ENCODE results near the gene CACNA2D2.
A peak's percentile ranks its signal among the peaks of the same experiment; 100 is the strongest.
"Not testable (repeated sequence)": the region's sequence is repeated elsewhere in the genome, so short reads cannot be mapped to it uniquely, and the experiment has no call there.

CACNA2D2 gene

DNA sequence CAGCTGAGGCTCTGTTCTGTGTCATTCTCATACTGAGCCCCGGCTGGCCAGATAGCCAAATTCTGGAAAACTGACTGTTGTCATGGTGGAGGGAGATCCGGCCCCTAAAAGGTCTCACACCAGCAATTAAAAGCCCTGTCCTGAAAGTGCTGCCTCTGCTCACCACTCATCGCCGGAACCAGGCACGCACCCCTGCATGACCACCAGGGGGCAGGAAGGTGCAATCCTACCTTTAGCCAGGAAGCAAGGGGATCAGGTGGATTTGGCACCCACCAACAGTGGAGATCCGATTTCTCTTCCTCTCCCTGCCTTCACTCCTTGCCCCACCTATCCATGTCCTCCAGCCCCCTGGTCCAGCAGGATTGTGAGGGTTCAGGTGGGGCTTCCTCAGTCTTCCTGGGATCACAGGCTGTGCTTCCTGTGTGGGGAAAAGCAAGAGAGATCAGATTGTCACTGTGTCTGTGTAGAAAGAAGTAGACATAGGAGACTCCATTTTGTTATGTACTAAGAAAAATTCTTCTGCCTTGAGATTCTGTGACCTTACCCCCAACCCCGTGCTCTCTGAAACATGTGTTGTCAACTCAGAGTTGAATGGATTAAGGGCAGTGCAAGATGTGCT is 16.1 kb upstream of the CACNA2D2 start:
- in situ Hi-C loops (cut with MboI; ENCODE audit: low pct_unique_long_range_greater_than_20kb, low sequenced_read_pairs, unreplicated experiment): no loop called here
- DNase-seq (ENCODE audit: low spot score): peak; percentile 79

DNA sequence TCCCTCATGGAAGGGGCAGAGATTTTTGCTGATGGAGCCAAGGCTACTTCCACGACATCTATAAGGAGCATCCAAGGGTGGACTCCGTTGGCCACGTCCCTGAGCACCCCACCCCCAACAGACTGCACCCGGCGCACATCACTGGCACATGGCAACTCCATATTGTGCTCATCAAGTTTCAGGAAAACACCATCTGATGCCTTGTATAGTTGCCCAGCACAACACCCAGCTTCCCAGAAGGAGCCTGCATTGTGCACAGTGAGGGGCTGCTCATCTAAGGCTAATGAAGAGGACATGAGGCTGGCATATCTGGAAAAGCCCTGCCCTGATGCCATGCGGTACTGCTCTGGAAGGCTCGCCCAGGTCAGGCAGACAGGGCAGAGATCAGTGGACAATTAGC is 15.0 kb upstream of the CACNA2D2 start:
- in situ Hi-C loops (cut with MboI; ENCODE audit: low pct_unique_long_range_greater_than_20kb, low sequenced_read_pairs, unreplicated experiment): no loop called here
- no peak for DNase-seq (ENCODE audit: low spot score)
- TF ChIP-seq, protein P1, sequence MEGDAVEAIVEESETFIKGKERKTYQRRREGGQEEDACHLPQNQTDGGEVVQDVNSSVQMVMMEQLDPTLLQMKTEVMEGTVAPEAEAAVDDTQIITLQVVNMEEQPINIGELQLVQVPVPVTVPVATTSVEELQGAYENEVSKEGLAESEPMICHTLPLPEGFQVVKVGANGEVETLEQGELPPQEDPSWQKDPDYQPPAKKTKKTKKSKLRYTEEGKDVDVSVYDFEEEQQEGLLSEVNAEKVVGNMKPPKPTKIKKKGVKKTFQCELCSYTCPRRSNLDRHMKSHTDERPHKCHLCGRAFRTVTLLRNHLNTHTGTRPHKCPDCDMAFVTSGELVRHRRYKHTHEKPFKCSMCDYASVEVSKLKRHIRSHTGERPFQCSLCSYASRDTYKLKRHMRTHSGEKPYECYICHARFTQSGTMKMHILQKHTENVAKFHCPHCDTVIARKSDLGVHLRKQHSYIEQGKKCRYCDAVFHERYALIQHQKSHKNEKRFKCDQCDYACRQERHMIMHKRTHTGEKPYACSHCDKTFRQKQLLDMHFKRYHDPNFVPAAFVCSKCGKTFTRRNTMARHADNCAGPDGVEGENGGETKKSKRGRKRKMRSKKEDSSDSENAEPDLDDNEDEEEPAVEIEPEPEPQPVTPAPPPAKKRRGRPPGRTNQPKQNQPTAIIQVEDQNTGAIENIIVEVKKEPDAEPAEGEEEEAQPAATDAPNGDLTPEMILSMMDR (IDR thresholded peaks at IDR 0.05; ENCODE audit: extremely low read depth, insufficient read depth, missing control alignments): no peak

More for the DNA sequence above, 16.1 kb upstream of the CACNA2D2 start:
- TF ChIP-seq, protein P1 (IDR thresholded peaks at IDR 0.05; ENCODE audit: extremely low read depth, insufficient read depth, missing control alignments): peak; percentile 92

DNA sequence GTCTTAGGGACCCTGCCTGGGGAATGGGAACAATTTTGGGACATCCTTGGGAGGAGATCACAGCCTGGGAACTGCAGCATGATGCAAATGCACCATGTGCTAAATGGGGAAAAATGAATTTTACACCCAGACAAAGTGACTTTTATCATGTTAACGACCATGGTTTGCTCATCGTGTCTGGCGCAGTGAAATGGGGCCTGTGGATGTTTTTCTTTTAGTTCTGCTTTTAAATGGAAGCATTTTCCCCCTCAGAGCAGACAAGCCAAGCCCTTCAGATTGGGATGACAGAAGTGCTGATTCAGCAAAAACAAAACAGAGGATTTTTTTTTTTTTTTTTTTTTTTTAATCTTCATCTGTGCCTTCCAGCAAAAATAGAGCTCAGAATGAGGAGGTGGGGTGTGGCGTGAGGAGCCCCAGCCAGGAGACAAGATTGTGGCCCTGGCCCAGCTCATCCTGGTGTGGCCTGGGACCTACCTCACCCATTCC is 14.3 kb upstream of the CACNA2D2 start:
- DNase-seq (ENCODE audit: low spot score): no peak
- in situ Hi-C loops (cut with MboI; ENCODE audit: low pct_unique_long_range_greater_than_20kb, low sequenced_read_pairs, unreplicated experiment): no loop called here
- TF ChIP-seq, protein P1 (IDR thresholded peaks at IDR 0.05; ENCODE audit: extremely low read depth, insufficient read depth, missing control alignments): no peak

GRCh38 chr3:50516440-50516871 is 13.0 kb upstream of the CACNA2D2 start:
- TF ChIP-seq, protein P1 (IDR thresholded peaks at IDR 0.05; ENCODE audit: extremely low read depth, insufficient read depth, missing control alignments): no peak
- in situ Hi-C loops (cut with MboI; ENCODE audit: low pct_unique_long_range_greater_than_20kb, low sequenced_read_pairs, unreplicated experiment): no loop called here
- no peak for DNase-seq (ENCODE audit: low spot score)

- DNase-seq (ENCODE audit: low spot score): no peak
- TF ChIP-seq, protein P1 (IDR thresholded peaks at IDR 0.05; ENCODE audit: extremely low read depth, insufficient read depth, missing control alignments): no peak
- in situ Hi-C loops (cut with MboI; ENCODE audit: low pct_unique_long_range_greater_than_20kb, low sequenced_read_pairs, unreplicated experiment): no loop called here
Observed at GRCh38 chr3:50515565-50516439, 12.4 kb upstream of the CACNA2D2 start.

DNA sequence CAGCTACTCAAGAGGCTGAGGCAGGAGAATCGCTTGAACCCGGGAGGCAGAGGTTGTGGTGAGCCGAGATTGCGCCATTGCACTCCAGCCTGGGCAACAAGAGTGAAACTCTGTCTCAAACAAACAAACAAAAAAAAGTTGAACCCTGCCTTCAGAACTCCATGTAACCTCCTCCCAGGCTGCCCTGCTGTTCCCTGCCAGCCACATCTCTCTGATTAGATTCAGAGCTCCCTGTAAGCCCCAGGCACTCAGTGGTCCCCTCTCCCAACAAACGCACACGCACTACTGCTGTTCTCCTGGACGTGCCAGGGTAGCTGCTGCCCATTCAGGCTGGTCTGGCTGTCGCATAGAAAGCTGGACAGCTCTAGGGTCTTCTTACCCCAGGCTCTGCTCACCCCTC is 9.5 kb upstream of the CACNA2D2 start:
- in situ Hi-C loops (cut with MboI; ENCODE audit: low pct_unique_long_range_greater_than_20kb, low sequenced_read_pairs, unreplicated experiment); DNase-seq (ENCODE audit: low spot score): not testable (repeated sequence)

DNA sequence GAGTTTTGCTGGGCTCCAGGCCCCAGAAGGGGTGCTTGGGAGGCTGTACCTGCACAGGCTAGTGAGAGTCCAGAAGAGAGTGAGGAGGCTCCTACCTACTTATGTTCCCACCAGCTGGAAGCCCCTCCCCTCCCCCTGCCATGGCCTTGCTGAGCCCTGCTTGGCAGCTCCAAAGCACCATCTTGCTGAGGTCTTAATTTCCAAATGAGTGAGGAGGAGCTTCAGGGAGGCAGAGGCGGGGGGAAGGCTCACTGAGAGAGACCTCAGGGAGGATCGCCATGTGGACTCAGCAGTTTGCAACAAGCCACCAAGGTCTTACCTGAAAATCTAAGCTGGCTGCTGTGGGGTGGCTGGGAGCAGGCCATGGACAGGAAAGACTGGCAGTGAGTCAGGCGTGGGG is 8.7 kb upstream of the CACNA2D2 start:
- DNase-seq (ENCODE audit: low spot score): no peak
- in situ Hi-C loops (cut with MboI; ENCODE audit: low pct_unique_long_range_greater_than_20kb, low sequenced_read_pairs, unreplicated experiment): no loop called here
- TF ChIP-seq, protein P1 (IDR thresholded peaks at IDR 0.05; ENCODE audit: extremely low read depth, insufficient read depth, missing control alignments): no peak
